ENCODE data around the gene METTL13.

METTL13 gene

GRCh38 chr1:171801487-171801891 is 20.0 kb downstream of the METTL13 start:
- TF ChIP-seq REST (IDR thresholded peaks at IDR 0.05; ENCODE audit: insufficient read depth in 1 of 2, low read depth in 2 of 2, low read length in 2 of 2) (no peak), POLR2AphosphoS5 (IDR thresholded peaks at IDR 0.05; ENCODE audit: low read depth, low read length) (no peak), TAF1 (IDR thresholded peaks at IDR 0.05; ENCODE audit: borderline replicate concordance, insufficient read depth, low read length) (no peak), SIN3A (IDR thresholded peaks at IDR 0.05; ENCODE audit: borderline replicate concordance, insufficient read depth, low read length) (no peak), FOXP2 (optimal IDR thresholded peaks at IDR 0.05; ENCODE audit: borderline replicate concordance, extremely low read depth, extremely low read length, insufficient read depth) (no peak)

GRCh38 chr1:171802207-171802606 is 20.7 kb downstream of the METTL13 start:
- TF ChIP-seq SIN3A (IDR thresholded peaks at IDR 0.05; ENCODE audit: borderline replicate concordance, insufficient read depth, low read length) = no peak
- no peak for TF ChIP-seq POLR2AphosphoS5 (IDR thresholded peaks at IDR 0.05; ENCODE audit: low read depth, low read length)
- no peak for TF ChIP-seq REST (IDR thresholded peaks at IDR 0.05; ENCODE audit: insufficient read depth in 1 of 2, low read depth in 2 of 2, low read length in 2 of 2)
- TF ChIP-seq FOXP2 (optimal IDR thresholded peaks at IDR 0.05; ENCODE audit: borderline replicate concordance, extremely low read depth, extremely low read length, insufficient read depth) = no peak
- no peak for TF ChIP-seq TAF1 (IDR thresholded peaks at IDR 0.05; ENCODE audit: borderline replicate concordance, insufficient read depth, low read length)

GRCh38 chr1:171803045-171803444 is 21.6 kb downstream of the METTL13 start:
- TF ChIP-seq POLR2AphosphoS5 (IDR thresholded peaks at IDR 0.05; ENCODE audit: low read depth, low read length) (no peak), TAF1 (IDR thresholded peaks at IDR 0.05; ENCODE audit: borderline replicate concordance, insufficient read depth, low read length) (no peak), FOXP2 (optimal IDR thresholded peaks at IDR 0.05; ENCODE audit: borderline replicate concordance, extremely low read depth, extremely low read length, insufficient read depth) (no peak), SIN3A (IDR thresholded peaks at IDR 0.05; ENCODE audit: borderline replicate concordance, insufficient read depth, low read length) (no peak), REST (IDR thresholded peaks at IDR 0.05; ENCODE audit: insufficient read depth in 1 of 2, low read depth in 2 of 2, low read length in 2 of 2) (no peak)

GRCh38 chr1:171803461-171804022 is 22.1 kb downstream of the METTL13 start:
- TF ChIP-seq POLR2AphosphoS5 (IDR thresholded peaks at IDR 0.05; ENCODE audit: low read depth, low read length) (no peak), REST (IDR thresholded peaks at IDR 0.05; ENCODE audit: insufficient read depth in 1 of 2, low read depth in 2 of 2, low read length in 2 of 2) (no peak), SIN3A (IDR thresholded peaks at IDR 0.05; ENCODE audit: borderline replicate concordance, insufficient read depth, low read length) (no peak), TAF1 (IDR thresholded peaks at IDR 0.05; ENCODE audit: borderline replicate concordance, insufficient read depth, low read length) (no peak)
